HCT116 (cell line): ENCODE results near the gene NECTIN4. TPM values are rescaled to one million over a fixed set of nuclear protein-coding genes. Genes with fewer than 3 reads are reported as not detected.

Source experiments
- ATAC-seq: fragments of 200-7000 bp; cut with Tn5 transposase; 2 replicates; pipeline ENCODE4 v1.9.1; 2020; ENCODE audit warnings: mild to moderate bottlenecking, moderate library complexity
- BruUV-seq: library from RNA; stranded (reverse); fragments of 400-500 nt; replicated peaks from 2 replicates; lab custom pipeline; 2021; lab: Mats Ljungman, UMichigan
- CTCF ChIA-PET: fragments of 300-600 bp; sonication (Branson Sonifier 250); formaldehyde crosslinking; loops from one replicate; lab custom pipeline; 2021; ENCODE audit warnings: antibody characterized with exemption; lab: Charles Lee
- POLR2A ChIA-PET: fragments of 300-600, 350-600 bp; sonication (Branson Sonifier 250); formaldehyde crosslinking; loops from one replicate; lab custom pipeline; 2021; ENCODE audit warnings: antibody characterized with exemption; lab: Charles Lee
- RAD21 ChIA-PET, 2 experiments: fragments of 300-600 bp; sonication (Branson Sonifier 250); formaldehyde crosslinking; loops; one replicate each; lab custom pipeline; 2023; ENCODE audit warnings: low total read pairs in 2 of 2; ENCODE audit not compliant: uncharacterized antibody in 2 of 2, unreplicated experiment in 2 of 2, low non-redundant PET in 1 of 2; lab: Charles Lee
- DNase-seq: peaks from one replicate; pipeline ENCODE4 v3.0.0-alpha.2; 2010; ENCODE audit warnings: low read depth, low spot score
- H2AFZ ChIP-seq: fragments of 200-600 bp; shearing (Covaris generic), sonication (generic); 2 replicates; pipeline ENCODE4 v1.6.1; 2017; ENCODE audit warnings: low read depth, mixed run types, mixed read lengths, antibody characterized with exemption, low read length; ENCODE audit not compliant: poor library complexity, severe bottlenecking
- H3K27ac ChIP-seq: 2 replicates; pipeline ENCODE4 v1.5.1; 2012; ENCODE audit warnings: low read depth, low read length
- H3K27me3 ChIP-seq: fragments of 200-600 bp; sonication (generic); 2 replicates; pipeline ENCODE4 v1.6.1; 2016; ENCODE audit warnings: mixed run types, low read length, mixed read lengths; ENCODE audit not compliant: insufficient read depth
- H3K36me3 ChIP-seq, 2 experiments: fragments of 200-500 bp in 1 of 2; fragments of 200-600 bp in 1 of 2; sonication (Bioruptor generic) in 1 of 2; sonication (generic) in 1 of 2; 2 replicates each; pipeline versions ENCODE4 v1.5.1 to v1.6.1; 2014 to 2016; ENCODE audit warnings: low read length in 2 of 2, inconsistent platforms in 1 of 2, mixed read lengths in 1 of 2, mixed run types in 1 of 2; ENCODE audit not compliant: insufficient read depth in 2 of 2, control insufficient read depth in 1 of 2
- H3K4me1 ChIP-seq, 2 experiments: fragments of 200-600 bp in 1 of 2; sonication (generic) in 1 of 2; 2 replicates each; pipeline versions ENCODE4 v1.5.1 to v1.6.1; 2012 to 2017; ENCODE audit warnings: low read length in 2 of 2, inconsistent platforms in 1 of 2, mild to moderate bottlenecking in 1 of 2, mixed read lengths in 1 of 2, mixed run types in 1 of 2, moderate library complexity in 1 of 2; ENCODE audit not compliant: insufficient read depth in 2 of 2, control insufficient read depth in 1 of 2
- H3K4me2 ChIP-seq: fragments of 200-600 bp; sonication (generic); 2 replicates; pipeline ENCODE4 v1.6.1; 2017; ENCODE audit warnings: mixed run types, low read length, mixed read lengths
- H3K4me3 ChIP-seq, 2 experiments: fragments of 200-600 bp in 1 of 2; sonication (generic) in 1 of 2; replicated peaks in 1 of 2; 2 replicates each; pipeline ENCODE4 v1.5.1; 2011 to 2016; ENCODE audit warnings: low read length in 2 of 2, control low read depth in 1 of 2, low read depth in 1 of 2, mild to moderate bottlenecking in 1 of 2, mixed read lengths in 1 of 2, mixed run types in 1 of 2
- H3K79me2 ChIP-seq: fragments of 200-600 bp; sonication (generic); 2 replicates; pipeline ENCODE4 v1.6.1; 2017; ENCODE audit warnings: mild to moderate bottlenecking, mixed run types, low read length, moderate library complexity, mixed read lengths; ENCODE audit not compliant: insufficient read depth
- H3K9ac ChIP-seq: fragments of 200-600 bp; sonication (generic); 2 replicates; pipeline ENCODE4 v1.6.1; 2016; ENCODE audit warnings: low read length, mixed read lengths
- H3K9me2 ChIP-seq: fragments of 200-600 bp; sonication (generic), shearing (Covaris generic); 2 replicates; pipeline ENCODE4 v1.6.1; 2017; ENCODE audit warnings: mixed run types, mild to moderate bottlenecking, moderate library complexity; ENCODE audit not compliant: insufficient read depth
- H3K9me3 ChIP-seq, 2 experiments: fragments of 200-500 bp in 1 of 2; fragments of 200-600 bp in 1 of 2; sonication (Bioruptor generic) in 1 of 2; sonication (generic) in 1 of 2; 2 replicates each; pipeline ENCODE4 v1.6.1; 2014 to 2017; ENCODE audit warnings: low read length in 2 of 2, mixed read lengths in 2 of 2, inconsistent platforms in 1 of 2, low read depth in 1 of 2, mild to moderate bottlenecking in 1 of 2, mixed run types in 1 of 2, moderate library complexity in 1 of 2; ENCODE audit not compliant: control insufficient read depth in 1 of 2, insufficient read depth in 1 of 2
- H4K20me1 ChIP-seq: fragments of 200-600 bp; sonication (generic), shearing (Covaris generic); 2 replicates; pipeline ENCODE4 v1.6.1; 2017; ENCODE audit warnings: mixed run types, mild to moderate bottlenecking, moderate library complexity; ENCODE audit not compliant: insufficient read depth
- CEBPB ChIP-seq: IDR thresholded peaks from 2 replicates; pipeline ENCODE4 v1.6.1; 2012; ENCODE audit warnings: low read depth
- CTCF ChIP-seq, 3 experiments: fragments of 200-600 bp in 1 of 3; sonication (generic) in 1 of 3; IDR thresholded peaks in 2 of 3; conservative IDR thresholded peaks in 1 of 3; 2 replicates each; pipeline ENCODE4 v1.5.1; 2012 to 2017; ENCODE audit warnings: low read depth in 2 of 3, low read length in 2 of 3, antibody characterized with exemption in 1 of 3, borderline replicate concordance in 1 of 3, control low read depth in 1 of 3, mild to moderate bottlenecking in 1 of 3, mixed read lengths in 1 of 3, mixed run types in 1 of 3, moderate library complexity in 1 of 3; ENCODE audit not compliant: insufficient read depth in 1 of 3
- EZH2 ChIP-seq: fragments of 200-600 bp; sonication (generic); IDR thresholded peaks from 2 replicates; pipeline ENCODE4 v1.6.1; 2017; ENCODE audit warnings: antibody characterized with exemption, mixed run types
- EZH2phosphoT487 ChIP-seq: fragments of 200-600 bp; IDR thresholded peaks from 2 replicates; pipeline ENCODE4 v1.6.1; 2018; ENCODE audit warnings: antibody characterized with exemption, borderline replicate concordance
- POLR2A ChIP-seq: IDR thresholded peaks from 2 replicates; pipeline ENCODE4 v1.7.0; 2011; ENCODE audit warnings: borderline replicate concordance; ENCODE audit not compliant: insufficient read depth, insufficient read length; ENCODE audit errors: extremely low read depth
- POLR2AphosphoS5 ChIP-seq: IDR thresholded peaks from 2 replicates; pipeline ENCODE4 v1.6.1; 2011; ENCODE audit warnings: mild to moderate bottlenecking, low read depth, low read length, moderate library complexity
- REST ChIP-seq: IDR thresholded peaks from 2 replicates; pipeline ENCODE4 v1.6.1; 2012; ENCODE audit warnings: low read depth
- SIN3A ChIP-seq: IDR thresholded peaks from 2 replicates; pipeline ENCODE4 v1.6.1; 2012; ENCODE audit warnings: low read depth
- intact Hi-C: fragments of 100-400 bp; cut with micrococcal nuclease; formaldehyde crosslinking; loops from 2 replicates; pipeline ENCODE4 v1.10.0; 2022
- total RNA-seq: library from RNA; stranded (reverse); gene quantifications from one replicate; pipeline ENCODE4 v1.2.1, GENCODE V29; 2021; ENCODE audit not compliant: unreplicated experiment

The NECTIN4 gene
- total RNA-seq, 1 experiment from 2014 or later = 3.3 TPM

GRCh38 chr1:161069731-161070270 is 19.6 kb downstream of the NECTIN4 start, which contains the start of gene ARHGAP30:
Gene ARHGAP30, minus strand, starts transcription at chr1:161069891. Its CDS starts 267 bp downstream, at chr1:161069624.
- TF ChIP-seq POLR2A (no peak), REST (no peak), CTCF (IDR thresholded peaks at IDR 0.05 in 2 of 3, conservative IDR thresholded peaks at IDR 0.05 in 1 of 3; ENCODE audit: borderline replicate concordance in 1 of 3, insufficient read depth in 1 of 3, low read depth in 2 of 3, low read length in 2 of 3) (no peak), EZH2phosphoT487 (no peak), SIN3A (no peak), POLR2AphosphoS5 (no peak), EZH2 (no peak), CEBPB (no peak)
- no peaks in the 10 kb centered on the region for H3K9me3 ChIP-seq
- ATAC-seq = no peak
- no peak within 1 kb of the TSS for H2AFZ ChIP-seq
- no peaks in the 10 kb centered on the region for H4K20me1 ChIP-seq
- POLR2A ChIA-PET = no interaction called here
- no peaks in the 10 kb centered on the region for H3K9me2 ChIP-seq
- no peak within 1 kb of the TSS for H3K4me3 ChIP-seq
- H3K9ac ChIP-seq = no peak within 1 kb of the TSS
- intact Hi-C loops = no loop called here
- H3K27me3 ChIP-seq = no peaks in the 10 kb centered on the region
- RAD21 ChIA-PET = no interaction called here
- CTCF ChIA-PET = interaction anchor here (3.1 kb wide), 1 partner anchor 28 kb away, joined by 25 read pairs; the partner anchor contains the start of gene KLHDC9
- H3K27ac ChIP-seq = no peak within 1 kb of the TSS
- no peak within 1 kb of the TSS for H3K4me2 ChIP-seq
- no TSS peak for BruUV-seq
- no peaks in the 10 kb centered on the region for H3K79me2 ChIP-seq
- no peaks in the 10 kb centered on the region for H3K36me3 ChIP-seq
- no peak for DNase-seq
- H3K4me1 ChIP-seq = peaks cover 0 to 34% of the 10 kb centered on the region in 2 experiments; a peak in 2 of 4 replicates
